Measurements from ENCODE around the gene NUDT9.
"Not testable (repeated sequence)": the region's sequence is repeated elsewhere in the genome, so short reads cannot be mapped to it uniquely, and the experiment has no call there.

Gene NUDT9

DNA sequence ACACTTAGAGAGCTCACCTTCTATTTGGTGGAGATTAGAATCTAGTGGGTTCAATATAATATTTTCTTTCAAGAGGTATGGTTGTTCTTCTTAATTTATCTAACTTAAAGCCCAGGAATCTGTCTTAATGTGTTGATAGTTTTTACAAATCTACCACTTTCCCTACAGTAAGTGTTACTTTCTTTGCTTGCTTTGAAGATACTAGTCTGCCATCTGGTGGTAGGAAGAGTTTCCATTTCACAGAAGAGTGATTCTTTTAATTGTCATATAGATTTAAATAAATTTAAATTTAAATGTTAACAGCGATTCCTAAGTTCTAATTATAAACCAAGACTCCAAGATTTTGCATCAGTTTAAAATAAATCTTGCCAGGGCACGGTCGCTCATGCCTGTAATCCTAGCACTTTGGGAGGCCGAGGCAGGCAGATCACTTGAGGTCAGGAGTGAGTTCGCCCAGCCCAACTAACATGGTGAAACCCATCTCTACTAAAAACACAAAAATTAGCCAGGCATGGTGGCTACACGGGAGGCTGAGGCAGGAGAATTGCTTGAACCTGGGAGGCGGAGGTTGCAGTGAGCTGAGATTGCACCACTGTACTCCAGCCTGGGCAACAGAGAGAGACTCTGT lies 43.5 kb downstream of the NUDT9 start:
- peak in 1 of 2 donors; percentile 57 for DNase-seq

DNA sequence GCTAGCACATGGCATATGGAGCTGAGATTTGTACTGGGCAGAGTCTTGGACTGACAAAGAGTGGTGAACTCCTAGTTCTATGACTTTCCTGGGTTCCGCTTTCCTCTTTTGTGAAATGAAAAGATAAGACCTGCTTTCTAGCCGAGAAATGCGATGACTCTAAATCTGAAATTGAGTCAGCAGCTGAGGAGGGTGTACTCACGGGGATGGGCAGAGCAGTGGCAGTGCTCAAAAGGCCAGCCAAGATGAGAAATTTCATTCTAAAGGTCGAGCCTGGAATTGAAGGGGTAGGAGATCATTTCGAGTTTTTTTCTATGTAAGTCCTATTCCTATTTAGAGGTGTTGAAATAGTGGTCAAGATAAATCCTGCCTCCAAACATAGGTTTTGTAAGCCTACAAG lies 47.0 kb downstream of the NUDT9 start:
- no peak for DNase-seq

DNA sequence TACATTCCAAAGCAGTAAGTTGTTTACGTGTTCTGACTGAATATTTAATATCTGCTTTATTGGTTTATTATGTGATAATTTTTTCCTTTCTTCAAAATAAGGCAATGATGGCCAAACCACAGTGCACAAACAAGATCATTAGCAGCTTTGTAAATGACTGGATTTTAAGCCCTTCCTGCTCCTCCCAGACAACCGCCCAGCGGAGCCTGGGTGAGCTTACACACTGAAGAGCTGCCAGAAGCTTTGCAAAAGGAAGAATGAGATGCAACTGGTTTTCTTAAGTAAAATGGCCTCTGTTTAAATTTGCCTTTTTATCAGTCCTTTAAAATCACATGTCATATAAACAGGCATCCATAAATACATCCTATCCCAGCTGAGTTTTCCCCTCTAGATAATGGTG lies 54.6 kb downstream of the NUDT9 start:
- DNase-seq, result no peak

DNA sequence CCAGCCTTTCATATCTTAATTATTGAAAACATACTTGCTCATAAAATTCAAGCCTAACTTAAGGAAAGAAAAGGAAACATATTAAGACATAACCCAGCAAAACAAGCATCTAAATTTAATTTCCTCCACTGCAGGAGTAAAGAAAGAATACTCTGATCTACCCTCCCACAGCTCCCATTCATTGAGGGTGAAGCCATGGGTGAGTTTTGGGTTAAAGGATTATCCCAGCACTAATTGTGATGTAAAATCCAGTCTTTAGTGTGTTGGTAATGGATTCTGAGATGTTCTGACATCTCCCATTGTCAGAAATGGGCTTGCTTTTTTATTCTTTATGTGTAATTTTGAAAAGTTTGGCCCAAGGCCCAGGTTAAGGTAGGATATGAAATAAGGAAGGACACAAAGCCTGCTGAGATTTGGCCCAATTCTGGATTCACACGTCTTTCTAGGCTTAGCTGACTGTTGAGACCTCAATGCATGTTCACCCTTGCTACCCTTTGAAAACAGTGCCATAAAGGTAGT lies 56.4 kb downstream of the NUDT9 start:
- no peak for DNase-seq

DNA sequence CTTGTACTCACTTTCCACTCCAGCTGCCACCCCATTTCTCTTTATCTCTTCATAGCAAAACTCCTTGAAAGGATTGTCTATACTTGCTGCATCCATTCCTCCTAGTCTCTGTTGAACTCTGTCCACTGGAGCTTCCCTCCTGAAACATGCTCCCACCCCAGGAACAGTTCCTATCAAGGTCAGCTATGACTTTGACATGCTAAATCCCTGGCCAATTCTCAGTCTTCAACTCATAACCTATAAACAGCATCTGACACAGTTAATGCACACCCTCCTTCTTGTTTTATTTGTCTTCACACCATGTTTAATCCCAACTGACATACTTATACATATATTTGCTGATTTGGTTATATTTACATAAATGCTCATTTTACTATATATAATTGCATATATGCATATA lies 59.0 kb downstream of the NUDT9 start:
- no peak for DNase-seq

DNA sequence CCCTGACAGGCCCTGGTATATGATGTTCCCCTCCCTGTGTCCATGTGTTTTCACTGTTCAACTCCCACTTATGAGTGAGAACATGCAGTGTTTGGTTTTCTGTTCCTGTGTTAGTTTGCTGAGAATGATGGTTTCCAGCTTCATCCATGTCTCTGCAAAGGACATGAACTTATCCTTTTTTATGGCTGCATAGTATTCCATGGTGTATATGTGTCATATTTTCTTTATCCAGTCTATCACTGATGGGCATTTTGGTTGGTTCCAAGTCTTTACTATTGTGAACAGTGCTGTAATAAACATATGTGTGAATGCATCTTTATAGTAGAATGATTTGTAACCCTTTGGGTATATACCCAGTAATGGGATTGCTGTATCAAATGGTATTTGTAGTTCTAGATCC lies 60.9 kb downstream of the NUDT9 start:
- DNase-seq, result not testable (repeated sequence)

DNA sequence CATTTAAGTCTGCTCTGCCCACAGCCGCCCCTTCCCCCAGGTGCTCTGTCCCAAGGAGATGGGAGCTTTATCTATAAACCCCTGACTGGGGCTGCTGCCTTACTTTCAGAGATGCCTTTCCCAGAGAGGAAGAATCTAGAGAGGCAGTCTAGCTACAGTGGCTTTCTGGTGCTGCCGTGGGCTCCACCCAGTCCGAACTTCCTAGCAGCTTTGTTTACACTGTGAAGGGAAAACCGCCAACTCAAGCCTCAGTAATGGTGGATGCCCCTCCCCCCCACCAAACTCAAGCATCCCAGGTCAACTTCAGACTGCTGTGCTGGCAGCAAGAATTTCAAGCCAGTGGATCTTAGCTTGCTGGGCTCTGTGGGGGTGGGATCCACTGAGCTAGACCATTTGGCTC lies 66.3 kb downstream of the NUDT9 start:
- DNase-seq, result not testable (repeated sequence)

DNA sequence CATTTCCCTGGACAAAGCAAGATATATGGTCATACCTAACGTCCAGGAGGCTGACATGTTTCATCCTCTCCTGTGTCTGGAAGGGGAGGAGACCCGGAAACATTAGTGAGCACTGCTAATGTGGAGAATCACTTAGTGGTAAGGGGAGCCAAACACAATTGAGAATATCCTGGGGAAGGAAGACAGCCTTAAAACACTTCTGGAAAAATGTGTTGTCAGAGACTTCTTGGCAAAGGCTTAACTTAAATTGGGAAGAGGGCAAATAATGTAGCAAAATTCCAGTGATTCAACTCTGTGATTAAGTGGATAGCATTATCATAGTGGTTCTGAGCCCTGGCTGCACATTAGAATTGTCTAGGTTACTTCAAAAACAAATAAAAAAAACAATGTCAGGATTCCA lies 67.3 kb downstream of the NUDT9 start:
- no peak for DNase-seq

DNA sequence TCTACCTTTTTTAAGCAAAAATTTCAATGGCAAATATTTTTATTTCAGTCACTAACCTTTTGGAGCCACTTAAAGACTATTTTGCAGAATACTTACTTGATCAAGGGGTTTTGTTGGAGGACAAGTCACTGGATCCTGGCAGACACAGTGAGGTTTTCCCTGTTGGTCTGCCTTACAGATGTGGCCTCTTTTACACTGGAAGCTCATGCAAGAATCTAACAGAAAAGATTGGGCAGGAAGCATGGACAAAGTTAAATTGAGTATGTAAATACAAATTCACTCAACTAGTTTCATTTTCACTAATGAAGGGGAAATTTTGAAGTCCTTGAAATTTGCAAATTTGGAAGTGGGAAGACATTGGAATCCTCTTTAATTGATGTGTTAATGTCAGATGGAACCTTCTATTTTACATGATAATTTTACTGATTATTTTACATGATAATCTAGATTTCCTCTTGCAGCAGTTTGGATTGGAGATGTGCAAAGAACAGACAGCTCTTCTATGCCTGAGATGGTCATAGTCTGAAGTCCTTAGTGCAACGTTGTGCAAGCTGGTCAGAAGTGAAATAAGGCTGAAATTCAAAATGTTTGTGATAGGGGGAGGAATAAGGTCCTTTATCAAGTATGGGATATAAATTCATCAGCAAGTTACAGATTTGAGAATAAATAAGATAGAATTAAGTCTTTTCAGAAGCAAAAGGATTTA lies 68.4 kb downstream of the NUDT9 start:
- DNase-seq, result no peak

DNA sequence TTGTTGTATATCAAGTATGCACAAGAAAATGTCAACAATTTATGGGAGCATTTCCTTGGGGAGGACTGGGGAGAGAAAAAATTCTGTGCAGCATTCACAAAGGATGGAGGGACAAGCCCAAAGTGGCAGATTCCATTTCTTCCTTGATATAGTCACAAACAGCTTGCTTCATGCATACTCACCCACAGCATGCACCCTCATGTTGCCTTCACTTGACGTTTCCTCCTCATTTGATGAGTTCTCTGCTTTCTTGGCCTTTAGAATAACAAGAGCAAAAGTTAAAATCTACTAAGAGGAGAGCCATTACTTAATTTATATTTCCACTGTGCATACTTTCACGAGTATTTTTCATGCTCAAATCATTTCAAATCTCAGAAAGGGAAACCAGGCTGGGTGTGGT lies 69.1 kb downstream of the NUDT9 start:
- no peak for DNase-seq

DNA sequence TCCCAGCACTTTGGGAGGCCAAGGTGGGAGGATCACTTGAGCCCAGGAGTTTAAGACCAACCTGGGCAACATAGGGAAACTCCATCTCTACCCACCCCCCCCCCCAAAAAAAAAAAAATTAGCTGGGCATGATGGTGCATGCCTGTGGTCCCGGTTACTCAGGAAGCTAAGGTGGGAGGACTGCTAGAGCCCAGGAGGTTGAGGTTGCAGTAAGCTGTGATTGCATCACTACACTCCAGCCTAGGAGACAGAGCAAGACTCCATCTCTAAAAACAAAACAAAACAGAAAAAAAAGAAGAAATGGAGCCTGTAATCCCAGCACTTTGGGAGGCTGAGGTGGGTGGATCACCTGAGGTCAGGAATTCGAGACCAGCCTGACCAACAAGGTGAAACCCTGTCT lies 69.5 kb downstream of the NUDT9 start:
- DNase-seq, result not testable (repeated sequence)

DNA sequence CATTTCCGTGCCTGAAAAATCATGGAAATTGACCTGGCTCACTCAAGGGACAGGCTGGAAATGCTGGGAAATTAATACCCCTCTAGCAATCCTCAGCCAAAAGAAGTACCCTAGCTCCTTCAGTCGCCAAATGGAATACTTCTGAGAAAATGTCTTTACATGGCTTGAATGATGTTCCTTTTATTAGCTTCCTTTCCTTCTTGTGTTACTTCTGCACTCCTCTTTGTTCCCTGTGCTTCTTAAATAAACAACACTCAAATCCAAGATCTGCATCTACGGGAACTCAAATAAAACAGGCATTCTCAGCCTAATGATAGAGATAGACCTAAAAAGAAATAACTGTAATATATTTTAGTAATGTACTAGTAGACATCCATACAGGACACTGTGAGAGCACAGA lies 70.7 kb downstream of the NUDT9 start:
- no peak for DNase-seq

DNA sequence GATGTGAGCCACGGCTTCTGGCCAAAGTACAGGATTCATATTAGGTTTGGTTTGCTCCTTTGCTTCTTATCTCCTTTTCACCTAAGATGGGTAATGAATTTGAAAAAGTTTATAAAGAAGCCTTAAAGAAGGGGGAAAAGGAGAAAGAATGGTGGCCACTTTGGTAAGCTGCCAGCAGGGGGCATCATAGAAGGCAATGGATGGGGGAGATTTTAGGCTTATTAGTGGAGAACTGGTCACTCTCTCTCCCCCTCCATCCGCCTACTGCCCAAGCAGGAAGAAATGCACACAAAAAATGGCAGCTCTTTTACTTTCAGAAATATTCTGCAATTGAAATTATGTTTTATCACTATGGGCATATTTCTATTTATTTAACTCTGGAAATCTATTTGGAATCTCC lies 74.8 kb downstream of the NUDT9 start:
- no peak for DNase-seq

DNA sequence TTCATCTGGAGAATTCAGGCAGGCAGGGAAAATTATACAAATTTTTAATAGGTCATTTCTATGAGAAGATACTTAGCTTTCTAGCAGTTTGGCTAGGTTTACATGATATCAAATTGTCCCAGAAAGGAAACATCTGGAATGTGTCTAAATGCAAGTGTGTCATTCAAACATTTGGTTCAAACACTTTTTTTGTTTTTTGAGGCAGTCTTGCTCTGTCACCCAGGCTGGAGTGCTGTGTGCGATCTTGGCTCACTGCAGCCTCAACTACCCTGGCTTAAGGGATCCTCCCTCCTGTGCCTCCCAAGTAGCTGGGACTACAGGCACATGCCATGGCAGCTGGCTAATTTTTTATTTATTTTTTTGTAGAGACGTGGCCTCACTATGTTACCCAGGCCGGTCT lies 75.2 kb downstream of the NUDT9 start:
- DNase-seq, result no peak

DNA sequence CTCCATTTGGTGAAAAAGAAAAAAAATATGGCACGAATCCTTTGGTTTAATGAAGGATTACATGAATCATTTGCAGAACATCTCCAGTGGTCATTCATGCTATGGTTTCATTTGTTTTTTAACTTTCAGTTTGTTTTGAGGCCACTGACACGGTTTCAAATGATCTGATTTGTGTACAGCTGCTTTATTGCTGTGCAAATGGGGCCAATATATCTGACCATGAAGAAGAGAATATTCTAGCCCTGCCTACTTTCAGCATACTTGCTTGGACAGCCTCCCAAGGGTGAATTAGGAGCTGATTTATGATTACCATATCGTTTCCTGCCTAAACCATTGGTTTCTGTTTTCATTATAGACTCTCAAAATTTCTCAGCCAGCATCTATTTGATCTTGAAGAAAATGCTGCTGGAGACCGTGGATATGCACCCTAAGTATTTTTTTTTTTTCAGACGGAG lies 76.1 kb downstream of the NUDT9 start:
- DNase-seq, result no peak

DNA sequence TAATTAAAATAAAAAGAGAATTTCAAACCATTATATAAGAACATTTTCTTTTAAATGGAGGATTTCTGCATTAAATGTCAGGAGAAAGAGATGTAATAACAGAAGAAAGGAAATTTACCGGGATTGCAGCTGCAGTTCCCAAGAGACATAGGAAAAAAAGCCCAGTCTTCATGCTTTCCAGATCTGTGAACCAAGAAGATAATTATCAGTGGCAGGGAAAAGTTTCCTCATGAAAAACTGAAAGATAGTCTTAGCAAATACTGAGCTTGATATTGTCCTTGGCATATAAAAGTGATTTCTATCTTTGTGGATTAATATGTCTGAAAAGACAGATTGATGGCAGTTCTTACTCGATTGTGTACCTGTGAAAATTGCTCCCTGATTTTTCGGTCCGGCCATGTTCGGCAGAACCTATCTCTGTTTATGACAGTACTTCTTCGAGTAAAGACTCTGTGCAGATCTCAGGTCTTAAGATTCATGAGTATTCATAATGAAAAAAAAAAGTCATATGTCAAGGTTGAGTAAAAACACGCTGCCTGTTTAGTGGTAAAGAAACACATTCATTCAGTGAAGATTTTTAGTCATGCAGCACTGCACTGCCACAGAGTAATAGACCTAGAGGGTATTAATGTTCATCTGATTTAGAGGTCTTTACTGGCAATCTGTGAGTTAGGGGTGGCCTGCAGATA lies 77.2 kb downstream of the NUDT9 start:
- no peak for DNase-seq

DNA sequence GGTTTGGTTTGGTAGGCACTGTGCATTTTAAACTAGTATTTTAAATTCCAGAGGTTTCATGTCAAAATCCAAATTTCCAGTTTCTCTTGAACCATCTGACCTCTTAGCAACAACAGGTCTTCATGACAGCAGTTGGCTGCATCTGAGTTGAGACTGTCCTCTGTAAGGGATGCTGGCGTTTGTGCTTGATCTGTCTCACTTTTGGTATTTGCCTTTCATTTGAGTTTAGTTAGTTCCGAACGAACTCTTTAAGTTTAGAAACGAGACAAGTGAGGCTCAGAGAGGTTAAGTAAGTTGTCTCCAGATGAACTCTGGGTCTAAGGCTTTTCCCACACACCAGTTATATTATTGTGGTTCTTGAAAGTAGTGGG lies 77.7 kb downstream of the NUDT9 start:
- DNase-seq, result no peak

DNA sequence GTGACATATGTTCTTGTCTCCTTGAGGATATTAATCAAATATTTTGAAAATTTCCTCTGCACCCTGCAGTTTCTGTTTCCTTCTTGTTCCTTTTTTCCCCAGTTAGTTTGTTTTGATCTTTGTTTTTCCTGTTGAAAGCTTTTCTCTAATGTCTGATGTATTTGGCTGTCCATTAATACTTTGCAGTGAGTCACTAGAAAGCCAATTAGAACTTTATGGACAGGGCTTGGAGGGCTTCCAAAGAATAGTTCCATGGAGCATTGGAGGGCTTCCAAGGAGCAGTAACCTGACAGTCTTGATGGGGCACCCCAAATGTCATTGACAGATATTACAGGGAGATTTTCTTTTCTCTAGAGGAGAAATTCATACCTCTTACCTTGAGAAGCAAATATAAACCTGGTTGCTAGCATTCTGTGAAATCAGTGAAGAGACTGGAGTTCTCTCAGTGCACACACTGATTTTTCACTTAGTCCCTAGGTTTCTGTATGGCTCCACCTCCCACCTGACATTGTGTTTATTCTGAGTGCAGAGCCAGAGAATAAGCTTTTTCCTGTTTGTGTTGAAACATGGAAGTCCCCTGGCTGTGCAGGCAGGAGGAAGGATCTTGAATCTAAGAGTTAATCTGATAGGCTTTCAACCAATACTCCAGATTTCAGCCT lies 80.3 kb downstream of the NUDT9 start:
- DNase-seq, result peak in 1 of 2 donors; percentile 53

DNA sequence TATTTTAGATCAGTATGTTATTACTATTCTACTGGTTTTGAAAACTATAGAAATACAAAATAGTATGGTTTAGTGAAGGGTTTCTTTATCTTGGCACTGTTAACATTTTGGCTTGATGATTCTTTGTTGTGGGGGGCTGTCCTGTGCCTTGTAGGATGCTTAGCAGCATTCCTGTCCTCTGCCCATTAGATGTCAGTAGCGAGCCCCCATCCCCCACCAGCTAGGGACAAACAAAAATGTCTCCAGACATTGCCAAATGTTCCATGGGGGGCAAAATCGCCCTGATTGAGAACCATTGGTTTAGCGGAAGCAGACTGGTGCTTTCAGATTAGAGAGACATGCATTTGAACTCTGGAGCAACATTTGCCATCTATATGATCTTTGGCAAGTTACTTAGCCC lies 83.5 kb downstream of the NUDT9 start:
- DNase-seq, result no peak

DNA sequence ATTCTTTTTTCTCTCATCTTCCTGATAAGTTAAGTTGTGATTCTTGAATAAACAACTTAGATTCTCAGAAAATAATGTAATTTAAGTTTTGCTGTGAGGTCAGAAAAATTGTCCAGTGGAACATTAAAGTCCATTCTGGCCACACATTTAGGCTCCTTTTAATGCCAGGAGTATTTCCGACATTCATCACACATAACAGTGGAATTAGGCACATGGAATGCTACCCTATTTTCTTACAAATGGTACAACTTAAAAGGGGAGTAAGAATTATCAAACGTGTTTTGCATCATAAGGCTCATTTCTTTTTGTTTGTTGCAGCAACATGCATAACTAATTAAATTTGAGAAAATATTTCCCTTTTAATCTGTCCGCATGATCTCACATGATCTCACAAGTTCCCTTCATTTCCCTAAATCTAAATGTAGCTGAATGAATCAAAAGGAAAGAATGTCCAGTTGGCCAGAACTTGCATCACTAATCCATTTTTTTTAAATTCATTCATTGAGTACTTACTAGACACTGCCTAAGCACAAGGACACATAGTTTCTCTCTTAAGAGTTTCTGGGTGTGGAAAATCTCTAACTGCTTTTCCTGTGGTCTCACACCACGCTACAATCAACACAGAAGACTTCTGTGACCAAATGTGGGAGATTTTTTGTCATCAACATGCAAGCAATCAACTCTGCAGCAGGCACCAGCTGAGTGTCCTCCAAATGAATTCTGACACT lies 84.8 kb downstream of the NUDT9 start:
- DNase-seq, result no peak
